Ovary (tissue), 9 donors: ENCODE results near the gene CFAP73. TPM values are rescaled to one million over a fixed set of nuclear protein-coding genes. Genes with fewer than 3 reads are reported as not detected.

Experiments
- DNase-seq, 5 donors: peaks; one replicate each; pipeline ENCODE4 v3.0.0-alpha.2; 2019 to 2020
- H3K27ac ChIP-seq, 2 donors: fragments of 200-600 bp; one replicate each; pipeline versions ENCODE4 v1.5.1 to v1.8.0; 2019 to 2022
- H3K27me3 ChIP-seq: fragments of 200-600 bp; one replicate; pipeline ENCODE4 v1.8.0; 2022
- H3K36me3 ChIP-seq: fragments of 200-600 bp; sonication (generic); one replicate; pipeline ENCODE4 v1.5.1; 2019
- H3K4me1 ChIP-seq: one replicate; pipeline ENCODE4 v1.8.1; 2013; ENCODE audit warnings: mild to moderate bottlenecking, moderate library complexity; ENCODE audit not compliant: insufficient read depth
- H3K4me3 ChIP-seq: fragments of 200-600 bp; sonication (generic); one replicate; pipeline ENCODE4 v1.5.1; 2017
- H3K9me3 ChIP-seq, 2 donors: fragments of 200-600 bp in 1 of 2; sonication (generic) in 1 of 2; one replicate each; pipeline versions ENCODE4 v1.5.1 to v1.8.1; 2013 to 2019; ENCODE audit warnings: mild to moderate bottlenecking in 1 of 2, moderate library complexity in 1 of 2
- EP300 ChIP-seq: sonication (generic); formaldehyde crosslinking; IDR thresholded peaks from one replicate; pipeline ENCODE4 v1.6.1; 2017; ENCODE audit warnings: antibody characterized with exemption
- POLR2A ChIP-seq: fragments of 450-650 bp; IDR thresholded peaks from one replicate; pipeline ENCODE4 v1.6.1; 2017; ENCODE audit warnings: antibody characterized with exemption, mild to moderate bottlenecking, moderate library complexity
- WGBS, 3 donors: extraction: QIAGEN DNeasy Blood & Tissue Kit in 1 of 3; methylation state at CpG; one replicate each; pipeline versions ENCODE4 v1.1.5 to v1.1.7; 2013 to 2017; 5-methylcytosine and 5-hydroxymethylcytosine counted together
- intact Hi-C, 4 donors: fragments of 100-400 bp; cut with DNase I; formaldehyde crosslinking; loops; one replicate each; pipeline versions ENCODE4 v1.11.0 to v1.15.1; 2022 to 2023
- polyA plus RNA-seq, 2 donors: library from polyadenylated mRNA; stranded (reverse); fragments of 200-250 nt in 1 of 2; fragments of 350-450 nt in 1 of 2; fragmentation: Illumina TruSeq in 1 of 2; extraction: RNeasy Lipid Tissue Mini Kit (QIAGEN cat#74804) in 1 of 2; gene quantifications; one replicate each; pipeline ENCODE4 v1.2.3, GENCODE V29; 2013 to 2014
- total RNA-seq, 7 donors: library from RNA; depleted of rRNA in 2 of 7; stranded (reverse); fragments of >200 nt in 2 of 7; fragmentation: NEBNext Ultra II Directional in 3 of 7; extraction: Animal tissue kit (Norgen Biotek cat#: 25700) in 3 of 7; gene quantifications; one replicate each; pipeline versions ENCODE4 v1.1.0 to v1.2.4, GENCODE V29; 2016 to 2023
- TF ChIP-seq, protein P1 (sequence below), 3 donors: fragments of 450-650 bp in 2 of 3; fragments of 200-600 bp in 1 of 3; IDR thresholded peaks; one replicate each; pipeline versions ENCODE4 v1.5.1 to v1.8.0; 2016 to 2022; ENCODE audit warnings: antibody characterized with exemption in 3 of 3, mild to moderate bottlenecking in 1 of 3
- donor health status: DM: no; HTN: no; CAD: no; lungs with moderate emphysema.
- donor health status: DM: no; HTN: no; CAD: no.
- donor health status: Bipolar disorder and iron deficiency.
- donor health status: DM: yes; HTN: yes; CAD: no.
- donor health status: DM: no; HTN: no; CAD: no.
- donor health status: DM: yes; HTN: yes; CAD: no.

CFAP73 gene
- total and polyA plus RNA-seq, 9 donors: 0.15 to 38.3 (median 1.5) TPM; not detected in 3

GRCh38 chr12:113184098-113184899 lies 34.8 kb downstream of the CFAP73 start:
- H3K27me3 ChIP-seq: no peaks in the 10 kb centered on the region
- H3K27ac ChIP-seq: peak overlapping the region in 1 of 2 donors; percentile 97
- TF ChIP-seq, protein P1, sequence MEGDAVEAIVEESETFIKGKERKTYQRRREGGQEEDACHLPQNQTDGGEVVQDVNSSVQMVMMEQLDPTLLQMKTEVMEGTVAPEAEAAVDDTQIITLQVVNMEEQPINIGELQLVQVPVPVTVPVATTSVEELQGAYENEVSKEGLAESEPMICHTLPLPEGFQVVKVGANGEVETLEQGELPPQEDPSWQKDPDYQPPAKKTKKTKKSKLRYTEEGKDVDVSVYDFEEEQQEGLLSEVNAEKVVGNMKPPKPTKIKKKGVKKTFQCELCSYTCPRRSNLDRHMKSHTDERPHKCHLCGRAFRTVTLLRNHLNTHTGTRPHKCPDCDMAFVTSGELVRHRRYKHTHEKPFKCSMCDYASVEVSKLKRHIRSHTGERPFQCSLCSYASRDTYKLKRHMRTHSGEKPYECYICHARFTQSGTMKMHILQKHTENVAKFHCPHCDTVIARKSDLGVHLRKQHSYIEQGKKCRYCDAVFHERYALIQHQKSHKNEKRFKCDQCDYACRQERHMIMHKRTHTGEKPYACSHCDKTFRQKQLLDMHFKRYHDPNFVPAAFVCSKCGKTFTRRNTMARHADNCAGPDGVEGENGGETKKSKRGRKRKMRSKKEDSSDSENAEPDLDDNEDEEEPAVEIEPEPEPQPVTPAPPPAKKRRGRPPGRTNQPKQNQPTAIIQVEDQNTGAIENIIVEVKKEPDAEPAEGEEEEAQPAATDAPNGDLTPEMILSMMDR (IDR thresholded peaks at IDR 0.05): no peak
- TF ChIP-seq EP300 (no peak), POLR2A (no peak)
- peak in 1 of 5 donors; percentile 54 for DNase-seq
- H3K4me3 ChIP-seq: peak overlapping the region; percentile 82
- H3K9me3 ChIP-seq: no peaks in the 10 kb centered on the region
- intact Hi-C loops: no loop called here
- peaks cover 12% of the 10 kb centered on the region for H3K4me1 ChIP-seq
- H3K36me3 ChIP-seq: no peaks in the 10 kb centered on the region
- 15 to 20% (median 16%) methylated on average over 26 of the region's 26 CpGs for WGBS, 3 donors

DNA sequence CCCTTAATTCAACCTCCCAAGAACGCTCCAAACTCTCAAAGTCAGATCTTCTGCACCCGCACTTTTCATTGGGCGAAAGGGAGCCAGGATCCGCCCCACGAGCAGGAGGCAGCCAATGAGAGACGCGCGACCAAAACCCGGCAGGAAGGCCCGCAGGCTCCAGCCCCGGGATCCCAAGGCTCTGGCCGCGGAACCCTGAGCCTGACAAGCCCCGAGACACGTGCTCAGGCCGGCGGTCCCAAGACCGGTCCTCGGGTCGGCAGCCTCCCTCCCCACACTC lies 35.3 kb downstream of the CFAP73 start:
- intact Hi-C loops: loop anchor here in 1 of 4 donors (5.0 kb wide), 1 partner anchor 172 kb away; the partner anchor contains the start of gene PLBD2
- no peaks in the 10 kb centered on the region for H3K9me3 ChIP-seq
- no peak for TF ChIP-seq EP300
- TF ChIP-seq POLR2A: peak; percentile 30
- no peaks in the 10 kb centered on the region for H3K27me3 ChIP-seq
- no peaks in the 10 kb centered on the region for H3K36me3 ChIP-seq
- 0 to 1% (median 1%) methylated on average over 20 of the region's 20 CpGs for WGBS, 3 donors
- DNase-seq: peak; percentile 86 to 93 (median 90)
- peak overlapping the region; percentile 82 for H3K4me3 ChIP-seq
- H3K4me1 ChIP-seq: peaks cover 12% of the 10 kb centered on the region
- H3K27ac ChIP-seq: peak overlapping the region; percentile 74 to 97

DNA sequence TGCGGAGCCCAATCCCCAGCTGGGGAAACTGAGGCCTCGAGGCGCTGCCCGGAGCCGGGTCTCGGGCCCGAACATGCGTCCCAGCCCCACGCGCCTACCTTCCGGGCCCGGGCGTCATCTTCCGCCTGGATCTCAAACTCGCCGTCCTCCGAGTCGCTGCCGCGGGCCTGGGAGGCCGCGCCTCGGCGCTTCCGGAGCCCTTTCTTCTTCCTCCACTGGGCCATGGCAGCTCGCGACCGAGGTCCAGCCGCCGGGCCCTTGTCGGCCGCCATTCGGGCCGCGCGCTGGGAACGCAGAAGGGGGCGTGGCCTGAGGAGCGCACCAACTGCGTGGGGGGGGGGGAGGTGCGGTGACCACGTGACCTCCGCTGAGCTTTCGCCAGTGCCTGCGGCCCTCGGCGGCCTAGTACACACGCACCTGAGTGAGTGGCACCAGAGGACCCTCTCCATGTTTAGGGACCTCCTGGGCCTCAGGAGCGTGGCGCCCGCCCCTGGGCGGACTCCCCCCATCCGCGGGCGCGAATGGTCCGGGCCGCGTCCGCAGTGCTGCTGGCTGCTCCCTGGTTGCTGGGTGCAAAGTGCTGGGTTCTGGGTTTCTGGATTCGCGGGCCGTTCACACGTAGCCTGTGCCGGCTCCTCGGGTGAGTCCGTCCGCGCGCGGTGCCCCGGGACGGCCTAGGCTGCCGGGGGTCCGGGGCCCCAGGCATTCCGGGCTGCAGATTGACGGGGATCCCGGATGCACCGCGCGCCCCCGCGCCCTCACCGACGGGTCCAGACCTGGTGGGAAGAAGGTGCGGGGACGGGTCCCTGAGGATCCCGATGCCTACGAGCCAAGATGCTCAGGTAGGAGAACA lies 35.9 kb downstream of the CFAP73 start, which contains the start of the genes DDX54 and RITA1:
Gene DDX54, minus strand, starts transcription at position 299 of the 853 bp plus-strand sequence. Its CDS starts 27 bp downstream, at position 272.
Gene RITA1, plus strand, starts transcription at position 542 of the 853 bp plus-strand sequence. CDS start 1,026 bp downstream, outside the sequence.
- intact Hi-C loops: loop anchor here in 1 of 4 donors (5.0 kb wide), 1 partner anchor 172 kb away; the partner anchor contains the start of gene PLBD2
- peak within 1 kb of the TSS; percentile 74 to 97 for H3K27ac ChIP-seq
- H3K27me3 ChIP-seq: no peaks in the 10 kb centered on the region
- H3K9me3 ChIP-seq: no peaks in the 10 kb centered on the region
- peak; percentile 80 to 89 (median 86) for DNase-seq
- 0% methylated on average over 50 to 89 of the region's 89 CpGs for WGBS, 3 donors
- H3K4me3 ChIP-seq: peak within 1 kb of the TSS; percentile 82
- peaks cover 12% of the 10 kb centered on the region for H3K4me1 ChIP-seq
- TF ChIP-seq EP300 (no peak), POLR2A (peak; percentile 38)
- TF ChIP-seq, protein P1 (IDR thresholded peaks at IDR 0.05): peak in 1 of 3 donors; percentile 8
- no peaks in the 10 kb centered on the region for H3K36me3 ChIP-seq

DNA sequence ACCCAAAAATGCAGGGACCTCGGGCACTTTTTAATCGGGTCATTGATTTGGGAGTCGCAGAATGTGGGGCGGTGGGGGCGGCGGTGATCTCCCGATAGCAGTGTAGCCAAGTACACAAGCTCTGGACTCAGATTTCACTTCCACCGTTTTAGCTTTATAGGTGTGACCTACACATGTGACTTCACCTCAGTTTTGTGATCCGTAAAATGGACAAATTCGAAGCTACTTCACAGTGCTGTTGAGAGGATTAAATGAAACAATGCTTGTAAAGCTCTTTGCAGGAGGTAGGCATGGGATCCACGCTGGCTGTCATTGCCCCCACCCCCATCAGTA lies 36.5 kb downstream of the CFAP73 start:
- TF ChIP-seq POLR2A (no peak), EP300 (no peak)
- TF ChIP-seq, protein P1 (IDR thresholded peaks at IDR 0.05): no peak
- no peak for DNase-seq
- 4 to 8% (median 6%) methylated on average over 11 of the region's 11 CpGs for WGBS, 3 donors
- intact Hi-C loops: loop anchor here in 1 of 4 donors (5.0 kb wide), 1 partner anchor 171 kb away; the partner anchor contains the start of gene PLBD2
- no peaks in the 10 kb centered on the region for H3K36me3 ChIP-seq
- peaks cover 12% of the 10 kb centered on the region for H3K4me1 ChIP-seq
- H3K9me3 ChIP-seq: no peaks in the 10 kb centered on the region
- H3K27ac ChIP-seq: peak overlapping the region; percentile 1 to 97
- H3K4me3 ChIP-seq: peak overlapping the region; percentile 82
- H3K27me3 ChIP-seq: no peaks in the 10 kb centered on the region
